HG02610 (cell line): Measurements from ENCODE around the gene AQP7.
"Not testable (repeated sequence)": the region's sequence is repeated elsewhere in the genome, so short reads cannot be mapped to it uniquely, and the experiment has no call there.

Experiments
- ATAC-seq: cut with Tn5 transposase; IDR thresholded peaks from one replicate; pipeline ENCODE4 v1.9.1; 2021; ENCODE audit warnings: mild to moderate bottlenecking, moderate library complexity; ENCODE audit not compliant: unreplicated experiment

The AQP7 gene

GRCh38 chr9:33402371-33402770 lies at the start of gene AQP7:
TSS of gene AQP7 (minus strand) at chr9:33402568. CDS start at chr9:33401262, 1,306 bp downstream.
- not testable (repeated sequence) for ATAC-seq

GRCh38 chr9:33450621-33451146 lies 48.3 kb upstream of the AQP7 start:
- no peak for ATAC-seq

- ATAC-seq = no peak
These were observed 47.3 kb upstream of the AQP7 start for GRCh38 chr9:33449715-33450114.

- no peak for ATAC-seq
These were observed 45.6 kb upstream of the AQP7 start for GRCh38 chr9:33447799-33448553.

- no peak for ATAC-seq
These were observed 44.8 kb upstream of the AQP7 start, which contains the start of gene AQP3 for GRCh38 chr9:33446946-33447798. TSS of gene AQP3 (minus strand) at chr9:33447593. CDS start at chr9:33447530, 63 bp downstream.

- peak; percentile 92 for ATAC-seq
These were observed 44.0 kb upstream of the AQP7 start for GRCh38 chr9:33446240-33446945.

- no peak for ATAC-seq
These were observed 43.2 kb upstream of the AQP7 start for GRCh38 chr9:33445389-33446239.

- ATAC-seq = no peak
These were observed 41.2 kb upstream of the AQP7 start for GRCh38 chr9:33443464-33444154.

GRCh38 chr9:33443047-33443446 lies 40.7 kb upstream of the AQP7 start:
- ATAC-seq = no peak

GRCh38 chr9:33442125-33442524 lies 39.8 kb upstream of the AQP7 start:
- ATAC-seq = no peak

GRCh38 chr9:33440609-33441008 lies 38.2 kb upstream of the AQP7 start:
- no peak for ATAC-seq

- no peak for ATAC-seq
These were observed 37.8 kb upstream of the AQP7 start for GRCh38 chr9:33440204-33440603.

- no peak for ATAC-seq
These were observed 37.4 kb upstream of the AQP7 start for GRCh38 chr9:33439731-33440130.

GRCh38 chr9:33438926-33439680 lies 36.7 kb upstream of the AQP7 start:
- ATAC-seq = no peak

GRCh38 chr9:33437898-33438297 lies 35.5 kb upstream of the AQP7 start:
- ATAC-seq = no peak

- ATAC-seq = no peak
These were observed 34.8 kb upstream of the AQP7 start for GRCh38 chr9:33437205-33437604.

- no peak for ATAC-seq
These were observed 34.1 kb upstream of the AQP7 start for GRCh38 chr9:33436445-33436844.

- ATAC-seq = no peak
These were observed 33.5 kb upstream of the AQP7 start for GRCh38 chr9:33435821-33436277.
